ACHN (cell line): ENCODE results near the gene GMDS.
A peak's percentile ranks its signal among the peaks of the same experiment; 100 is the strongest.

ENCODE experiments used
- DNase-seq: peaks from one replicate; pipeline ENCODE4 v3.0.0-alpha.2; 2015
- in situ Hi-C: cut with HindIII; loops from 2 replicates; pipeline ENCODE4 v1.10.0; 2017; ENCODE audit warnings: low sequenced_read_pairs, low pct_ligation_motif_present, low pct_unique_long_range_greater_than_20kb

Gene GMDS

GRCh38 chr6:1612974-1613306, 632.5 kb downstream of the GMDS start:
- peak; percentile 45 for DNase-seq
- in situ Hi-C loops: no loop called here

DNA sequence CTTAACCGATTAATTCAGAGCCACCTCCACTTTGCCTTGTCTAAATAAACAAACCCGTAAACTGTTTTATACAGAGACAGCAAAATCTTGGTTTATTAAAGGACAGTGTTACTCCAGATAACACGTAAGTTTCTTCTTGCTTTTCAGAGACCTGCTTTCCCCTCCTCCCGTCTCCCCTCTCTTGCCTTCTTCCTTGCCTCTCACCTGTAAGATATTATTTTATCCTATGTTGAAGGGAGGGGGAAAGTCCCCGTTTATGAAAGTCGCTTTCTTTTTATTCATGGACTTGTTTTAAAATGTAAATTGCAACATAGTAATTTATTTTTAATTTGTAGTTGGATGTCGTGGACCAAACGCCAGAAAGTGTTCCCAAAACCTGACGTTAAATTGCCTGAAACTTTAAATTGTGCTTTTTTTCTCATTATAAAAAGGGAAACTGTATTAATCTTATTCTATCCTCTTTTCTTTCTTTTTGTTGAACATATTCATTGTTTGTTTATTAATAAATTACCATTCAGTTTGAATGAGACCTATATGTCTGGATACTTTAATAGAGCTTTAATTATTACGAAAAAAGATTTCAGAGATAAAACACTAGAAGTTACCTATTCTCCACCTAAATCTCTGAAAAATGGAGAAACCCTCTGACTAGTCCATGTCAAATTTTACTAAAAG, 633.0 kb downstream of the GMDS start:
- in situ Hi-C loops: no loop called here
- DNase-seq: no peak

GRCh38 chr6:1611572-1612298, 633.7 kb downstream of the GMDS start:
- peak; percentile 47 for DNase-seq
- in situ Hi-C loops: no loop called here

GRCh38 chr6:1611322-1611571, 634.2 kb downstream of the GMDS start:
- peak; percentile 54 for DNase-seq
- in situ Hi-C loops: no loop called here

GRCh38 chr6:1610497-1611321, 634.7 kb downstream of the GMDS start:
- DNase-seq: peak; percentile 35
- in situ Hi-C loops: no loop called here

GRCh38 chr6:1609648-1610496, 635.5 kb downstream of the GMDS start, which contains the start of gene FOXC1:
Gene FOXC1 (plus strand): TSS chr6:1609915. CDS start chr6:1610446, 531 bp downstream.
- peak; percentile 89 for DNase-seq
- in situ Hi-C loops: no loop called here

- peak; percentile 16 for DNase-seq
- in situ Hi-C loops: no loop called here
Measured at GRCh38 chr6:1609041-1609647, 636.3 kb downstream of the GMDS start.

DNA sequence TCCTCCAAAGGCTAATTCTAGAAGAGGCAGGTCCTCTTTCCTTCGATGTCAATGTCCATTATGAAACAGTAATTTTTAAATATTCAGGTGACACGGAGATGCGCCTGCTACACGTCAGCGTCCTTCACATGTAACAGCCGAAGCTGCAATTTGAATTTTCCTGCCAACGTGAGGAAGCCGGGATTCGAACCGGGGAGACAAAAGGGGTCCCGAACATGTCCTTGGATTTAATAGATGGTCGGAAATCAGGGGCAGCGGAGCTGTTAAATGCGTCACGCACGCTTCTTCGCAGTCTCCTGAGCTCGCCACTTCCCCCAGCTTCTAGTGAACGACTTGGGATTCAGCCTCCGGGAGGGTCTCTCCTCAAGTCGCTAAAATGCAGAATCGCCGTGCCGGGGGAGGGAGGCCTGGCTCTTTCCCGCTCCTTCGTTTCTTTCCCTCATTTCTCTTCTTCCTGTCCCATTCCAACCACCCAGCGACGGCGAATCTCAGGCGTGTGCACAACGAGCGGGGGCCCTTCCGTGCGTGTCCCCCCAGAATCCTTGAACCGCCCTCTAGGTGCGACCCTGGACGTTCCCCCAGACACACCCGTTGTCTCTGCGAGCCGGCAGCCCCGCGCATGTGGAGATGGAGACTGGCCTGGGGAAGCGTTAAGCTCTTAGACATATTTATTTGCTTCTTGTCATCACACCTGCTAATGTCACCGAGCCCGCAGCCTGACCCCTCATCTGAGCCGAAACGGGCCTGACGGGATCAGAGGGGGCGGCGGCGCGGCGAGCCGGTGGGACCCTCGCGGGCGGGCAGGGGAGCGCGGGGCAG, 637.0 kb downstream of the GMDS start:
- in situ Hi-C loops: no loop called here
- DNase-seq: no peak

GRCh38 chr6:1607516-1608221, 637.7 kb downstream of the GMDS start:
- no peak for DNase-seq
- in situ Hi-C loops: no loop called here

DNA sequence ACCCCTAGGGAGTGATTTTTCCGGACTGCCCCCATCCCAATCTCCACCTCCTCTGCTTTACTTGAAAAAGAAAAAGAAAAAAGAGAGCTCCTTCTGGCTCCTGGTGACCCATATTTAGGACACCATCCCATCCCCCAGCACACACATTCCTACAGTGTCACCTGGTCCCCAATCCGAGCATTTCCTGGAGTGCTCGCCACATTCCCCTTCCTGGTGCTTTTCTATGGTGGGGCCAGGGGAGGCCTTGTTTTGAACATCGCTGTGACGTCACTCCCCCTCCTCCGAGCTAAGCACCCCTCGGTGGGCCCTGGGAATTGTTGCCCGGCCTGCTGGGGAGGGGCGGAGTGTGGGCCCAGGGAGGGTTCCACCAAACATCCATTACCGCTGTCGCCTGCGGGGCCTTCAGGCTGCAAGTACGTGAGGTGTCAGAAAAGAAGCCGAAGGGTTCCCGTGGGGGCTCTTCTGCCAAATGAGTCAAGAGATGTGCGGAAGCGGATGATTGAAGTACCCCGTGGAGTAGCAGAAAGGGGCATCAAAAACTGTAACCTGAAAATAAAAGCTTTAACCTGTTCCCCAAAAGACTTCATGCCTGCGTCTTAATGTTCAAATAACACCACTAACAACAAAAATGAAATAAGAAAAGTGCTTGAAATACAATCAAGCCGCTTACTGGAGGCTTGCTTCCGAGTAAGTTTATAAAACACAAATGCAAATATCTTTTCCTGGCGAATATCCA, 638.5 kb downstream of the GMDS start:
- in situ Hi-C loops: no loop called here
- DNase-seq: no peak

DNA sequence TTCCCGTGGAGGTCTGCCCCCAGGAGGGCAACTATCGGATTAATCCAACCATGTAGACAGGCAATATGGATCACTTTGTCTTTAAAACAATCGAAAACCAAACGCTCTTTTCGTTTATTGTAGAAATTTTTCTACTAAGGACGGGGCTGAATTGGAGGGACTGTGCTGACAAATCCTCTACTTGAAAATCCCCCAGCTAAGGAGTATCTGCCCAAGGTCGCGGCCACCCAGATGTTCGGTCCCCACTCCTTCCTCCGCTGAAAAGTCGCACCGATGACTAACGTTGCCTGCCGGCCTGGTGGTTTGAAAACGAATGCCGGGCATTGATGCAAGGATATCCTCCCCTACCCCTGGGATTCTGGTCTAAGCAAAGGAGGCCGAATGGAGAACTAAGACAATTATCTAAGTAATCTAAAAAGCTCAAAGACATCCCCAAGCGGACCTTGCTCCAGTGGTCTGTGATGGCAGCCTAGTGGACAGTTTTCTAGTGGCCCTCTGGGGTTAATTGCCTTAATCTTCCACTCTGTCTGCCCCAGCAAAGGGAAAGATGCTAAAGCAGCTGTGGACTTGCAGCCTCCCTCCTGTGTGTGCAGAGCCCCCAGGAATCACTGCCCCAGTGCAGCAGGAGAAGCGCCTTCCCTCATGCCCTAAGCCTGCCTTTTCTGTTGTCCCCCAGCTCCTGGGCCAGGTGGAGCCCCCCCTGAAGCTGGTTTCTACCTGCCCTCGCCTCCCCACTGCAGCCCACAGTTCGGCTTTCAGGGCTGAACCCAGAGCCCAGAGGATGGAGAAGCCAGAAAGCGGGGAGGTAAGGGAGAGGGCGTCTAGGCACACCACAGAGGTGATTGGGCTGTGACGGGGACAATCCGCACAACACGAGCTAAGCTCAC, 639.3 kb downstream of the GMDS start:
- in situ Hi-C loops: no loop called here
- DNase-seq: no peak

DNA sequence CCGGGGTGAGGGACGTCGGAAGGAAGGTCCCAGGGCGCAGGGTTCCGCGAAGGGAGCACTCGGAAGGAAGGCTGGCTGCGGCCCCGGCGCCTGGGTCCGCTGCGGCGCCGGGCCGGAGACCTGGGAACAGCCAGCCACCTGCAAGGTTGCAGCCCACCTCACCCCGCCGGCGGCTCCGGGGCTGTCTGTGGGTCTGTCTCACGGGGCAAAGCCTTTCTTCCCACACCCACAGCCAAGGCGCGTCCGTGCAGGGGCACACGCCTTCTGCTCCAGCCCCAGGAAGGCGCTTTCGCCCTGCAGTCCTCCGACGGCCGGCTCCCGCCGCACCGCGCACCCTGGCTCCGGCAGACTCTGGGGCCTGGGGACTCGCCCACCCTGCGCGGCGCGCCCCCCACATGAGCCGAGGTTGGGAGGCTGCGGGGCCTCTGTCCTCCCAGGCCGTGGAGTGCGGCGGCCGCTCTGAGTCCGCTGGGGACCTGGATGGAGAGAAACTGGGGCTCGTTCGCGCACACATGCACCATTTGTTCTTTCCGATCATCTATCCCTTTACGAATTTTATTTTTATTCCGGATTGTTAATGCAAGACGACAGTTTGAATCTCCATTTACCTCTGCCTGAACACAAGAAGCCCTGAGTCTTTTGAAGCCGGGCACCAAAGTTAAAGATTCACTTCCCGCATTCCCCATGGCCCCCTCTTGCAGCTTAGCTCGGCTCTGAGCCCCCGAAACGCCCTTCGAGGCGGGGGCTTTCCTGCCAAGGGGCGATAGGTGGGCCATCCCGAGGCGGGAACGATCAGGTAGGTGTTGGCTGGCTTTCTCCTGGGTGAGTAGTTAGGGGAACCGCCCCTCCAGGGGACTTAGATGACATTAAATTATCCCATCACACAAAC, 640.2 kb downstream of the GMDS start:
- no peak for DNase-seq
- in situ Hi-C loops: no loop called here

- peak; percentile 67 for DNase-seq
- in situ Hi-C loops: no loop called here
Measured at GRCh38 chr6:1604158-1605003, 641.0 kb downstream of the GMDS start.

- DNase-seq: no peak
- in situ Hi-C loops: no loop called here
Measured at GRCh38 chr6:1603708-1604107, 641.7 kb downstream of the GMDS start.
